HG03520 (cell line): ENCODE results near the gene CERS6.
A peak's percentile ranks its signal among the peaks of the same experiment; 100 is the strongest.
"Not testable (repeated sequence)": the region's sequence is repeated elsewhere in the genome, so short reads cannot be mapped to it uniquely, and the experiment has no call there.

Source experiments
- ATAC-seq: cut with Tn5 transposase; IDR thresholded peaks from one replicate; pipeline ENCODE4 v1.9.1; 2021; ENCODE audit warnings: mild to moderate bottlenecking, moderate library complexity; ENCODE audit not compliant: unreplicated experiment

CERS6 gene

GRCh38 chr2:168466834-168467565 lies 10.9 kb downstream of the CERS6 start:
- no peak for ATAC-seq

GRCh38 chr2:168467729-168468128 lies 11.7 kb downstream of the CERS6 start:
- no peak for ATAC-seq

DNA sequence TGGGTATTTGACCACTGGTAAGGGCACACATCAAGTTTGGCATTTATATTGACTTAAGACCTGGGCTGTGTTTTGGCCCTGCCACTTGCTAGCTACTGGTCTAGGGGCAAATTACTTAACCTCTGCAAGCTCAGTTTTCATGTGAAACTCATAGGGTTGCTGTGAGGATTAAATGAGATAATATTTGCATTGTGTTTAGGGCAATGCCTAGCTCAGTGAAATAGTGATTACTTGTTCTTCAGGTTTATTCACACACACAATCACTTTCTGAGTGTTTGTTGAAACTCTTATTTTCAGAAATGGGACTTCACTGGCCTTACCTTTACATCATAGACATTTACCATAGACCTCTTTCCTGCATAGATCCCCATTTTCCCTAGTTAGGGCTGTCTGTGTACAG lies 12.3 kb downstream of the CERS6 start:
- no peak for ATAC-seq

GRCh38 chr2:168469281-168469988 lies 13.4 kb downstream of the CERS6 start:
- peak; percentile 76 for ATAC-seq

DNA sequence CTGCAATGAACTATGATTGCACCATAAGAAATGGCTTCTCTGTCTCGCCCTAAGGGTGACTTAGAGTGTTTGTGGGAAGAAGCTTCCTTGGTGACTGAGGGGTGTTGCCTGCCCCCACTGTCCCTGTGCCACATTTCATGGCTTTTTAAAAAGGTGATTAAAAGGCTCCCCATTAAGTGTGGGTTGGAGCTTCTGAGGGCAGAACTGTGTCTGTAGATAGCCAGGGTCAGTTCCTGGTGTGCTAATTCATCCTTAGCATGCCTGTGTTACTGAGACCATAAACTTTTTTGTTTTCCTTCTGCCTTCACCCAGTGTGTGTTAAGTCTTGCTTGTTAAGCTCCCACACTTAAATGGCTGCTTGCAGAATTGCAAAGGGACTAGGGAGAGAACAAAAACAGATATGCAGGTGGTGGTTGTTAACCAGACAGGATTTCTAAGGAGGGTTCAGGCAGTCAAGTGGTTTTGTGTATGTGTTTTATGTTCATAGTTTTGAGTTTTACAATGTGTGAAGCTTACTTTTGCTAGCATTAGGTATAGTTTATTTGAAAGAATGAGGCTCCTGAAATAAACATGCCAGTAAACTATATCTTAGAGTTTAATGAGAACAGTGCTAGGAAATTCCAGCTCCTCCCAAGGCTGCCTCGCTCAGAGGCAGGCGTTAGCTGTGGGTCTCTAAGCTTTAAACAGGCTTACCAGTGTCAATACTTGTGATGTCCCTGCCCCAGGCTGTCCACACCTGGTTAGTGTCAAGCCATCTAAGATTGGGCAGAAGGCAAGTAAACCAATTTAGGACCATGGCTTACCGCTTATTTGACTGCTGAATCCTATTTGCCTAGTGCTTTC lies 14.5 kb downstream of the CERS6 start:
- ATAC-seq = no peak

- no peak for ATAC-seq
These were observed 15.0 kb downstream of the CERS6 start for GRCh38 chr2:168471163-168471475.

DNA sequence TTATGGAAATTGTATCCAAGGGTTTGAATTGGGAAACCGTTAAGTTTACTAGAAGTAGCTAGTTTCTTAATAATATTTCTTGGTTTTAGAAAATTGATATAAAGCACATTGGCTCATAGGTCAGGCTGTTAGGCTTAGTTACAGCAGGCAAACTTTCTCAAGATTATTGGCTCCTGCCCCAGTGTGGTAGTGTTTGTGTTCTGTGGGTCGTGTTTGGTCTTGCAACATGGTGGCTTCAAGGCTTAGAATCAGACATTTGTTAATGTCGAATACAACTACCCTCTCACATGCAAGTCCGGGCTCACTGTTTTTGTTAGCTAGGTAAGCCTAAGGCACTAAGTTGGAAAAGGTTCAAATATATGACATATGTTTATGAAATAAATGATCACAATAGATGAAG lies 19.6 kb downstream of the CERS6 start:
- no peak for ATAC-seq

- ATAC-seq = no peak
These were observed 22.1 kb downstream of the CERS6 start for GRCh38 chr2:168478206-168478605.

DNA sequence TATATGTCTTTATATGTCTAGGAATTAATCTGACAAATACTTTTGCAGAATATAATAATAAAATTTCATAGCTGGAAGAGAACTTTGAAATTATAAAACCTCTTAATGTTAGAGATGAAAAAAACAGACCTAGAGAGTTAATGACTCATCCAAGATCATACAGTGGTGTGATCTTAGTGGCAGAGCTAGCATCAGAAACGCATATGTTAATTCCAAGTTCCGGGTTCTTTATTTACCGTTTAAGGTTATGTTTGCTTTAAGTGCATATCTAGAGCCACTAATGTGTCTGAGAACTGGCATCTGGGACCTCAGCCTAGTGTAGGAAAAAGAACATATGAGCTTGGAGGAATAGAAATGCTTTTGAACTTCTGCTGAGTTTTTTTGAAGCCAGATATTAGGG lies 24.3 kb downstream of the CERS6 start:
- ATAC-seq = no peak

- ATAC-seq = no peak
These were observed 24.9 kb downstream of the CERS6 start for GRCh38 chr2:168480825-168481585.

DNA sequence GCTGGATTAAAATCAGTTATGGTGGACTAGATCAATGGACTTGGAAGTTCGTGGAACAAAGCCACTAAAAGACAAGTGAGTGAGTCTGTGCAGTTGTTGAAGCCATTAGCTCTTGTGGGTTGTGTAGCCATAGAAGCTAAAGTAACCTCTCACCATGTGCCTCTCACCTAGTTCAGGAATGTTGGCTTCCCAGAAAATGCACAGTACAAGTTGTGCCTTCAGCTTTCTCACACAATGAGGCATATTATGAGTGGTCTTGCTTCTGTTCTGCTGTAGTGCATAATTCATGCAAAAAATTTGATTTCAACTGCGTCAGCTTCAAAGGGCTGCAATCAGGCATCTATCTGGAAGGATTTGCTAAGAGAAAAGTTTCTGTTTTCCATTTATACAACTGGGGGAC lies 26.2 kb downstream of the CERS6 start:
- no peak for ATAC-seq

GRCh38 chr2:168482952-168483831 lies 27.1 kb downstream of the CERS6 start:
- ATAC-seq = no peak

GRCh38 chr2:168486477-168486876 lies 30.4 kb downstream of the CERS6 start:
- no peak for ATAC-seq

GRCh38 chr2:168490015-168490874 lies 34.2 kb downstream of the CERS6 start:
- ATAC-seq = peak; percentile 95

DNA sequence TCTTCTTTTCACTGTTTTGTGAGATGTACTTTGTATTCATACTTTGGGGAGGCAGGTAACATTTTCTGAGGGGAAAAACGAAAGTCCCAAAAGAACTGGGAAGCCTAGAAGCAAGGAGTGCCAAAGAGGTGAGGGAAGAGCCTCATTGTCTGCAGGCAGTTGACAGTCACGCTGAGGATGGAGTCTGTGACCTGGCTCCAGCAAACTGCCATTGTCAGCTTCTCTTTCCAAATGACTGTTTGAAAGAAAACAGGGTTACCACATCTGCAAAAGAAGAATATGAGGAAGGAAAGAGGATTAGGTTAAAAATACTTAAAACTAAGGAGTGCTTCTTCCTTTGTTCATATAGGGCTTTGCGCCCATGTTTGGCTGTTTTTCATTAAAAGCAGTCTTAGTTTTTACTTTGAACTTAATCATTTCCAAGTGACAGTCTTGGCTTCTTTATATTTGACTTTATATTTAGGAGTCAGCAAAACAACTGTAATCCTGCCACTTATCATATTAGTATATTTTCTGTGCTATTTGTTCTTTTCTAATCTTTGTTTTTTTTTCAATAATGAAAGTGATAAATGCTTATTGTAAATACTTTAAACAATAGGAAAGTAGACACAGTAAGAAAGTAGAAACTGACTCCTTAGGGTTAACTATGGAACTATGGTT lies 35.0 kb downstream of the CERS6 start:
- ATAC-seq = no peak

GRCh38 chr2:168491728-168492127 lies 35.7 kb downstream of the CERS6 start:
- not testable (repeated sequence) for ATAC-seq

DNA sequence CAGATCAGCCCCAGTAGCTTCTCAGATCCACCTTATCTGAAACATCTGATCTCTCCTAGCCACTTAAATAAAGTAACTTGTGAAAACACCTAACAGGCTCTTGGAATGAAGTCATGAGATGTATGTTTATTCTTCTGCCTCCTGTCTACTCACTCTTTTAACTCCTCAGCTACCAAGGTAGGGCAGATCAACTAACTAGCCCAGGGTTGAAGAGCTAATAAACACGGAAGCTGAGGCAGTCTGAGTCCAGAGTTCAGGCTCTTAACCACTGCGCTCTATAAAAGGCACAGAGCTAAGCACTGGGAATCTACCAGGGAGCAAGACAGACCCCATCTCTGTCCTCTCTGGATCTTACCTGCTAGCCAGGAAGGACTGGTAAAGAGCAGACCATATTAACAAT lies 37.1 kb downstream of the CERS6 start:
- ATAC-seq = not testable (repeated sequence)

DNA sequence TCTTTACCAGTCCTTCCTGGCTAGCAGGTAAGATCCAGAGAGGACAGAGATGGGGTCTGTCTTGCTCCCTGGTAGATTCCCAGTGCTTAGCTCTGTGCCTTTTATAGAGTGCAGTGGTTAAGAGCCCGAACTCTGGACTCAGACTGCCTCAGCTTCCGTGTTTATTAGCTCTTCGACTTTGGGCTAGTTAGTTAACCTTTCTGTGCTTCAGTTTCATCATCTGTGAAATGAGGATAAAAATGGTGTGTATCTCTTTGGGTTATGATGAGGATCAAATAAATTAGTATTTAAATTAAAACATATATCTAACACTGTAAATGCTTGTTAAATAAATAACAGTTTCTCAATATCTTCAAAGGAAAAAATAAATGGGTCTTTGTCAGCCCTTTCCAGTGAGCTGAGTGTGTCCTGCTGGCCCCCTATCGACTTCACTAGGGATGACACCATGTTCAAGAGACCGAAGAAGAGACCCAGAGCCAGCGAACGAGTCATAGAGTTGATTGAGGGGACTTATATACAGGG lies 38.2 kb downstream of the CERS6 start:
- ATAC-seq = no peak
